NCI-H748 treated with DMSO at 0.1 percent for 48 hours (cell line): ENCODE measurements around the gene DHRS12.

Source experiments
- DNase-seq: peaks from one replicate; lab custom pipeline; 2025; lab: John Stamatoyannopoulos, UW

The DHRS12 gene

DNA sequence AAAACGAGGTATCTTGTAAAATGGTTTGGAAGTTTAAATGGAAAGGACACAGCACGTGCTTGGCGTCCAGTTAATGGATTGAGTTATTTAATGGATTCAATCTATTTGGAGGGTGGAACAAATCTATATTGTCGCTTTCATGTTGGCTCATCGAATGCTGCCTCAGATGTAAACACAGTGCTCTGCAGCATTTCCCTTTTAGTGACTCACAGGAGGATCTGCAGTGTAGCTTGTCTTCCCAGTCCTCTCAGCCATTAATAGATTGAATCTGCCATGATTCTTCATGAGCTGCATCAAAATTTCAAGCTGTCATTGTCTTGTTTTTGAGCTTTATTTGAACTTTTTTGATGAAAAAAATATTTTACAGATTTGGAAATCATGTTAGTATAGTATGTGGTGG is 44.7 kb downstream of the DHRS12 start:
- no peak for DNase-seq

DNA sequence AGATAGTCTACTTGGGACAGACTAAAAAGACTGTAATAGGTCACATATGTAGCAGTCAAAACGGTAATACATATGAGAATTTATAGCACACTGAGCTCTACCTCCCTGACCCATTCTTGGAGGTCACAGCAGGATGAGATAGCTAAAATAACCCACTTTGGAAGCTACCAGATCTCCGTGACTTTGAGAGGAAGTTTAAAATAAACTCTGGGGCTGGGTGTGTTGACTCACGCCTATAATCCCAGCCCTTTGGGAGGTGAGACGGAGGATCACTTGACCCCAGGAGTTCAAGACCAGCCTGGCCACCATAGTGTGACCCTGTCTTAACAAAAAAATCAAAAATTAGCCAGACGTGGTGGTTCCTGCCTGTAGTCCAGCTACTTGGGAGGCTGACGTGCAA is 45.3 kb downstream of the DHRS12 start:
- DNase-seq, result no peak

DNA sequence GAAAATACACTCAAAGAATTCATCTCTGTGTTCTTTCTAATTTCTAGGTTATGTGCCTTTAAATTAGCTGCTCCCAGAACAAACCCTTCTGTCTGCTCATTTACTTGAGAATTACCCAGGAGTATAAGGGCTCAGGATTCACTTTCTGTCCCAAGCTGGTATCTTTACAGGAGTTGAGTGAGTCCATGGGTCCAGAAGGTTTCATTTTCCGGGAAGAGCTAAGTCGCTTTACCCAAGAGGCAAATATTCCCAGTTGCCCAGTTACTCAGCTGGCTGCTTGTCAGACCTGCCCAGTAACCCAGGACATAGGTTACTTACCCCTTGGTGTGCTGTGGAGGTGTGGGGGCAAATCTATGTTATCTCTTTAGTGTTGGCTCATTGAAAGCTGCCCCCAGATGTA is 47.3 kb downstream of the DHRS12 start:
- DNase-seq, result no peak

DNA sequence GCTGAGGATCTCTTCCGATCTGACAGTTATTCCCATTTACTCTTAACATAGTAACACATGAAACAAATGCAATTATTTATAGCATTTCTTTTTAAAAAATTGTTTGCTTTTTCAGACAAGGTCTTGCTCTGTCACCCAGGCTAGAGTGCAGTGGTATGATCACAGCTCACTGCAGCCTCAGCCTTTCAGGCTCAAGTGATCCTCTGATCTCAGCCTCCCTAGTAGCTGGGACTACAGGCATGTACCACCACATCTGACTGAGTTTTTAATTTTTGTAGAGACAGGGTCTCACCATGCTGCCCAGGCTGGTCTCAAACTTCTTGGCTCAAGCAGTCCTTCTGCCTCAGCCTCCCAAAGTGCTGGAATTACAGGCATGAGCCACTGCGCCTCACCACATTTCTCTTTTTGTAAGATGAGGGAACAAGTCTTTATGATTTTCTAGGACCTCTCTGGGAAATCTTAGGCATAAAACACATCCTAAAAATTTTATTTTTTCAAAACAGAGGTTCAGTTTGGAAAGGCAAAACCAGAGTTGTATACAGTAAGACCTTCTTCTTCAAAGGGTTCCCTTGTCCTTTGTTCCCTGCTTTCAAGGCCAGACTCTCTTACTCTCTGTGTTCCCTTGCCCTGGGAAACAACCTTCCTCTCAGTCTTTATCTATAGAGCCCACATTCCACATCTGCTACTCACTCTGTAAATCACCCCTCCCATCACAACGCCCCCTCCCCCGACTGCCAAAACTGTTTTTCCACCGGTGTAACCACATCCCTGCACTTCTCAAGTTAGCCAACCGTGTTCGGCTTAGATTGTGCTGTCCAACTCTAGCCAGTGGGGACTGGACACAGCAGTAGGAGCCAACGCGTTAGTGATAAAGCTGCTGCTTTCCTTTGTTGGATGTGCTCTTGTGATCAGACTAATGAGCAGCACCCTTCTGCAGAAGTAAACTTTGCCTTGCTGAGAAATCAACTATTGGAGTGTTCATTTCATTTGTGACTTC is 56.2 kb downstream of the DHRS12 start:
- DNase-seq, result no peak

DNA sequence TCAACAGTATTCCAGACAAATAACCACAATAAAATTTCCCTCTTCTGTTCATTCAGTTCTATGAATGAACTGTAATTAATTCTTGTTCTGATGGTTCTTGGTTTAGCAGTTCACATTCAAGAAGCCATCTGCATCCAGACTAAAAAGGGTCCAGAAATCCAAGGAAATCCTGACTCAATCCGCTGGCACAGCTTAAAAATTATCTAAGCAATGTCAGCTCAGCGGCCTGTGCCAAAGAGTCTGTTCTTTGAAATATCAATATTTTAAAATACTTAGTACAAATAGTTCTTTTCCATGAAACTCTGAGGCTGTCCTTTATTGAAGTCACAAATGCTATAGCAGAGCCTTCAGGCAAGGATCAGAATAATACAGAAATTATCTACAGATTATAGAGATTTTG is 57.2 kb downstream of the DHRS12 start:
- DNase-seq, result no peak

DNA sequence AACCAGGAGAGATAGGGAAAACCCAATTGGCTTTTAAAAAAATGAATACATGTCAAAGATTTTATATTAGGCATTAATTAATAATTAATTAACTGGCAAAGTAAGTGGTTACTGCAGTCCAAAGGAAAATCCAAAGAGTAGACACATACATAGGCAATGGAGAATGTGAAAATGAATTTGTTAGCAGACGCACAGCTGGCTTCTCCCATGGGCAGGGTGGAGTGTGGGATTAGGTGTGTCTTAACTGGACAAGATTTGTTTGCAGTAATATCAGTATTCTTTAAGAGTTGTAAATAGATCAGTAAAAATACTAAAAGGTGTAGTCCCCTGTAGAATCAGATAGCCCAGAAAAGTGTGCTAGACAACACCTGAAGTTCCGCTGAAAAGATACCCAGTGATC is 58.7 kb downstream of the DHRS12 start:
- DNase-seq, result no peak

DNA sequence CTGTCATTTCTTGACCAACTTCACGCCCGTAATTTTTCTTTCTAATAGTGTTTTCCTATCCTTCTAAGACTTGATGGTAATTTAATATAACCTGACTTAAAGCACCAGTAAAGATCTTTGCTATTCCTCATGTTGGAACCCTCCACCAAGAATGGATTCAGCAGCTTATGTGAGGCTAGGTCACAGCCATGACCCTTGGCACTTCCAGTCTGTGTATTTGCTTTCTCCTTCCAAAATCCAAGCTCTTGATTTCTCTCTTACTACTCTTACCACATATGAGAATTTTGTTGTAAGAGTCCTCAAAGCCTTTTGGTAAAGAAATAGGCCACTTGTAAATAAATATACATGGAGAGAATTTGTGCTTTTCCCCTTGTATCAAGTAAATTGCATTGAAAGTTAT is 61.4 kb downstream of the DHRS12 start:
- no peak for DNase-seq

DNA sequence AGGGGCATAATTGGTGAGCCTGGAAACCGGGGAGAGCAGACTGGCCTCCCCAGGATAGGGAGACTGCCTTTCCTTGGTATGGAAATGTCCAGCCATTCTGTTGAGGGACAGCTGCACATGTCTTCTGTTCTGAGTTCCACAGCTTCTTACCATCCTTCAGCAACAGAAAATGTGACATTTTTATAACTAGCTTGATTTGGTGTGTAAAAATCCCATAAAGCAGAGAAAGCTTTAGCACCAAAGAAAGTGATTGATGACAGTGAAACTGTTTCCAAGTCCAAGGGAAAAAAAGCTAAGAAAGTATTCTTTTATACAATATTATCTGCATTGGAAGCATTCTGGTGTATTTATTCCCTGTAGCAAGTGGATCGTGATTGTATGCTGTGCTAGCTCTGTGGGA is 61.9 kb downstream of the DHRS12 start:
- DNase-seq, result no peak

DNA sequence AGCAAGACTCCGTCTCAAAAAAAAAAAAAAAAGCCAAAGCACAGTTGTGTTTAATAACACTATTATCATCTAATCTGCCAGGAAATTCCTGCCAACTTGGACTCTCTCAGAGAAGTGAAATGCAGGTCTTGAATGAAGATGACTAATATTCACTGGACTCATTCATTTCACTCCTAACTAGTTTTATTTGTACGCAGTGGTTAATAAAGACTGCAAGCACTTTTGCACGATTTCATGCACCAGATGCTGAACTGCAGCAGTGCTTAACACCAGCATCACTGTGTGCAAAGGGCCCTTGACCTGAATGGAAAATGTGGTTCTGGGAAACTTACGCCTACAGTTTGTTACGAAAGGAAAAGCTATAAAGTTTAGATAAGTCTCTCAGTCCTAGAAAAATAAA is 63.3 kb downstream of the DHRS12 start:
- no peak for DNase-seq

DNA sequence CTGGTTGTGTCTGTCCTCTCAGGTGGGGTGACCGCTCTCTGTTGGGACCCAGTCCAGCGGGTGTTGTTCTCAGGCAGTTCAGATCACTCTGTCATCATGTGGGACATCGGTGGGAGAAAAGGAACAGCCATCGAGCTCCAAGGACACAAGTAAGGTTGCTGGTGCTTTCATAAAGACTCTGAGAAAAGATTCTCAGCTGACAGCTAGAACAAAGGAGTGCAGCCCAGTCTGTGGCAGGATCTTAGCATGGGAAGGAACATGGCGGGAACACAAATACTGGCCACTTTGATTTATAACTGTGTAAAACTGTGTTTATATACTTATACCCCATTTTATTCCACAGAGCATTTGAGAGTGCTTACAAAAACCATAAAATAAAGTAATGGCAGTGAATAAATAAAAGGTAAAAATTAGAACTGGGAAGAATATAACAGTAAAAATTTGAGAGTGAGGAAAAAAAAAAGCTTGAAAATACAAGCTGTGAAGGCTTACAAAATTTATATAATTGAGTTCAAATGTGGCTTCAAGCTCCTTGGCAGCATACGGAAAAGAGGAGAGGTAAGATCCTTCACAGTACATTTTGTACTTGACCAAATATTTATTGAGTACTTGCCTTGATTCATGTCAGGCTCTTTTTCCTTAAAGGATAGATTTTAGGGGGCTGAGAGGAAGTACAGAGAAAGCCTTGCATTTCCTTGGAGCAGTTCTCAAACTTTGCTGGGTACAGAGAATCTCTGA is 64.8 kb downstream of the DHRS12 start:
- no peak for DNase-seq

DNA sequence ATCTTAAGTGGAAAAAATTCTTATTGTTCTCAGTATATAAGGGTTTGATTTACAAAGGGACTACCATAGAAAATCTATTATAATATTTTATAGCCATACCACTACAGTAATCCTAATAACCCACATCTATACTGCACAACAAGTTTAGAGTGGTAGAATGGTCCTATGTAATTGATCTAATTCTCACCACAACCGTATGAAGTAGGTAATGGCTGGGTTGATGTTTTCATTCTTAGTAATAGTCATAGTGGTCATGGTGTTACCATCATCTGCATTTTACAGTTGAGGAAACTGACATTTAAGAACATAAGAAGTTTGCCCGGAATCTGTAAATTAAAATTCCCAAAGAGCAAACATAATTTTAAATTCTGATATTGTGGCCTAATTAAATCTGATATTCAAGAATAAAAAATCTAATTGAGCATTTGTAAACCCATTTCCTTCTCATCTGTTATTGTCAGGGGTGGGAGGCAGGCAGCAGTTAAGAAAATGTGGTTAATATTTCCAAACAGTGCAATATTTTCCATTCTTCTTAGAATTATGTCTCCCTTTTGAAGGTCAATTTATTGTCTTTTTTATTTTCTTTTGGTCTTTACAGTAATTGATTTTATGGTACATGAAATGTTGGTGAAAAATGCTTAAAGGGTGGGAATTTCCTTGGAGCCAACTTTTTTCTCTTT is 65.6 kb downstream of the DHRS12 start:
- no peak for DNase-seq

DNA sequence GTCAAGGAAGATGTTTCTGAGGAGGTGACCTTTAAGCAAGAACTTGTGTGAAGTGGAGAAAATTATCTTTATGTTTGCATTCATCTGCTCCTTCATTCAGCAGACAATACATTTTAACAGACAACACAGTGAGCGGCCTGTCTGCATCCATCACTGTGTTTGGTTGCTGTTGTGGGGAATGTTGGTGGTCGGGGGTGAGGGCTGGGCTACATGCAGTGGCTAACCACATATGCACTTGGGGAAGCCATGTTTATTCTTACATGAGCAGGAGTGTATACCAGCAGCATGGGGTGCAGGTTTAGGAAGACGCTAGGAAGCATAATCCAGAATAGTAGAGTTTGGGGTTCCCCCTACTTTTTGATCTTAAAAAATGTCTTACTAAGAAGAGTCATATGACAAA is 66.4 kb downstream of the DHRS12 start:
- DNase-seq, result no peak

DNA sequence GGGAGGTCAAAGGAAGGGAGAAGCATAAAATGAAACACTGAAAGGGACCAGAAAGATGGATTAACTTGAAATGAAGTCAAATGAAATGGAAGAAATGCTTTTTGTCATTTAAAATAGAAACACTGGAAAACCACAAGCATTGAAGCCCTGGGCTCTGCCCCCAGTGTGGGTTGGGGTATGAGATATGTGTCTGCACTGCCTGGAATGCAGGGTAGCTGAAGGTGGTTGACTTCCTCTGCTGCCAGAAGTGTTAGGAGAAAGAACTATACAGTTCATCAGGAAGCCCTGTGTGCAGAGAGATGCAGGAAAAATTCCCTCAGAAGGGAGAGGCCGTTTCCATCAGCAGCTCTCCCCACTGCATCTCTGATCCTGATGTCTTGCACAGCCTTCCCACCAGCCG is 69.2 kb downstream of the DHRS12 start:
- no peak for DNase-seq

DNA sequence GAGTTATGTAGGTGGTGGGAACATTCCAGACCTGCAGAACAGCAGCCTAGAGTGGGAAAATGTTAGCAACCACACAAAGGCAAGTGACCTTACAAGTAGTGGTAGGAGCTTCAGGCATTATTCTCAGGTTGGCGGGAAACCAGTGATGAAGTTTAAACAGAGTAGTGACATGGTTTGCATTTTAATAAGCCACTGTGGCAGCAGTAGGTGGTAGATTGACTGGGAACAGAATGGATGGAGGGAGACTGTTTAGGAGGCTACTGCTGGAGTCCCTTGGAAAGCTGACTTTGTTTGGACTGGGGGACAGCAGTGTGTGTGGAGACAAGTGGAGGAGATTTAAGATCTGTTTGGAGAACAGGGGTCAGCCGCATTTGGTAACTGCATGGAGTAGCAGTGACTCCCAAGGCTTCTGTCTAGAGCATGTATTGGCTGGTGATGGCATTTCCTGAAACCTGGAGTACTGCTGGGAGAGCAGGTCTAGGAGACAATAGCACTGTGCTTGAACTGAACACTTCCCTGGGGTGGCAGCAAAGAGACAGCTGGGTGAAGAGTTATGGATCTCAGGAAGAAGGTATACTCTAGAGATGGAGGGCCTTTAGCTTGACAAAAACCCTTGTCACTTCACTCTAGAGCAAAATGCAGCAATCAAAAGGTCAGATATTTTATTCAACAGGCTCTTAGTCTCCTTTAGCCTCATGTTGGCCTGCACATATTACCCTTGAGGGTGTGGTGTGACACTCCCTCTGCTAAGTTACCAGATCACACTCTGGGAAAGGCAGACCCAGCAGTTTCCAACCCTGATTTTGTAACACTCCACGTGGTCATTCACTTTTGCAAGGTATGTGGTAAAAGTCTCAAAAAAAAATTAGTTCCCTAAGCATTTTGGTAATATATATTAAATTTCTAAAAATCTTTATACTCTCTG is 70.3 kb downstream of the DHRS12 start:
- DNase-seq, result no peak

DNA sequence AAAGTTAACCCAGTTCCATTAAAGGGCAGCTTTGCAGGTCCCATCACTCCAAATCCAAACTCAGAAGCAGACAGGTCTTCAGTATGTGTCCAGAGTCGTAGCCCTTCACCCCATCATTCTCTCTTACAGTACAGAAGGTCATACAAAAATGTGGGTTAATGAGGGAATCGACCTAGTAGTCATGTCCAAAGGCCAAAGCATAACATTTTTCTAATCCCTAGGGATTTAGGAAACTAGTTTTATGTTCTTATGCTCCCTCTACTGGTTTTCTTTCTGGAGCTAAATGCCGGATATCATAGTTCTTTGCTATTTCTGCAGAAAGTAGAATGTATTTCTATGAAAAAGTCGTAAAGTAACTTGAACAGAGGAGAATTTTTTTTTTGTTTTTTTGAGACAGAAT is 72.2 kb downstream of the DHRS12 start:
- DNase-seq, result no peak

DNA sequence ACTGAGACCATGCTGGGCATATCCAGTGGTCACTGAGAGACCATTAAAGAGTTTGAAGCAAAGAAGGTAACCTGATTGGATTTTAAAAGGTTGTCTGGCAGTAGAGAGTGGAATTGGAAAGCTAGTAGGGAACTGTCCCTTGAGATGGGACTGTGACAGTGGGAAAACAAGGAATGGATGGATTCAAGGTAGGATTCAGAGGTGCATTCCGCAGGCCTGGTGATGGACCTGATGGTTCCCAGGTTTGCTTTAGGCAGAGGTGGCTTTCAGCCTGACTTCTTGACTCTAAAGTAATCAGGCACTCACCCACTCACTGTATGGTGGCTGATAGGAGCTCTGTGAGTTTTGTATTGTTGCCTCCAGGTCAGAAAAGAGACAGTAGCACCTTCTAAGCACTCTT is 73.0 kb downstream of the DHRS12 start:
- no peak for DNase-seq

DNA sequence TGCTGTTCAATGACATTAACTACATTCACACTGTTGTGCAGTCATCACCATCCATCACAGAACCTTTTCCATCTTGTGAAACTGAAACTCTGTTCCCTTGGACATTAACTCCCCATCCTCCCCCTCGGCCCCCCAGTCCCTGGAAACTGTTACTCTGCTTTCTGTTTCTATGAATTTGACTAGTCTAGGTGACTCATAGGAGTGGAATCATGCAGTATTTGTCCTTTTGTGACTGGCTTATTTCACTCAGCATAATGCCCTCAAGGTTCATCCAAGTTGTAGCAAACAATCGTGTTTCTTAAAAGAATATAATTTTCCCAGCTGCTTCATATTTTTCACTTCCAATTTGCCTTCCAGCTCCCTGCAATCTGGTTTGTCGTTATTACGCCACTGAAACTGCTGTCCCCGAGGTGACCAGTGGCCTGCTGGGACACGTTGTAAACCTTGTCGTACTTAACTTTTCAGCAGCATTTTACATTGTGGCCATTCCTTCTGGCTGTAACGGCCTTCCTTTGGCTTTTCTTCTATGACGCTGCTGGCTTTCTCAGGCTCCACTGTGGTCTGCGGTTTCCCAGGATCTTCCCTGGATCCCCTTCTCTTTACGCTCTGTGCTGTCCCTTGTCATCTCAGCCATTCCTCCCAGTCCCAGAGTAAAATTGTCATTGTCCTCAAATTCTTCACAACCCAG is 74.0 kb downstream of the DHRS12 start:
- no peak for DNase-seq

DNA sequence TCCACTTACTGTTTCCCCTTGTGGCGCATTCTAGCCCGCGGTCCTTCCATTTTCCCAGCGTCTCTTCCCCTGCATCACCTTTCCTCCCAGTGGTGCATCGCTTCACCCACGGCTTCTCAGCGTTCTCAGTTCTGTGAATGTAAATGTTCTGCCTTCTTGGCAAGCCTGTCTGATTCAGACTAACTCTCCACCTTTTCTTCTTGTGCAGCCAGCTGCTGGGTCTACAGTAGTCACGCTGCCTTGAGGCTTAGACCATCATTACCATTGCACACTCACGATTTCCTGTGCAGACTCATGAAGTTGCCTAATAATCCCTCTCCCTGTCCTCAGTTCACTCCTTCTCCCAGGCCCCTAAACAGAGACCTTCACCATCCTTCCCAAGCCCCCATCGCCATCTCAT is 75.0 kb downstream of the DHRS12 start:
- DNase-seq, result no peak

DNA sequence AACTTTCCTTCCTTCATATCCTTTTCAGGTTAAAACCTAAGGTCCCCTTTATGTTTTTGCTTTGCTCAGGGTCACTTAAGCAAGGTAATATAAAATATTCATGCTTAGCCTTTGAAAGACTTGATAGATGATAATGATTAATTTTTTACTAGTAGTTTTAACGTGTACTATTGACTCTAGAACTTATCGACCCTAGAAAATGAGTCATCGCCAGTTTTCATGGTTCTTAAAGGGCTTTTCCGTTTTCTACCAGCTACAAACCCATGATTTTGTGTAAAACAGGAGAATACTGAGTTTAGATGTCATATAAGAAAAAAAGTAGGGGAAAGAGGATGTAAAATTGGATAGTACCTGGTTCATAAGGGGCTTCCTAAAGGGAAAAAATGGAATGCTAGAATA is 75.7 kb downstream of the DHRS12 start:
- DNase-seq, result no peak

DNA sequence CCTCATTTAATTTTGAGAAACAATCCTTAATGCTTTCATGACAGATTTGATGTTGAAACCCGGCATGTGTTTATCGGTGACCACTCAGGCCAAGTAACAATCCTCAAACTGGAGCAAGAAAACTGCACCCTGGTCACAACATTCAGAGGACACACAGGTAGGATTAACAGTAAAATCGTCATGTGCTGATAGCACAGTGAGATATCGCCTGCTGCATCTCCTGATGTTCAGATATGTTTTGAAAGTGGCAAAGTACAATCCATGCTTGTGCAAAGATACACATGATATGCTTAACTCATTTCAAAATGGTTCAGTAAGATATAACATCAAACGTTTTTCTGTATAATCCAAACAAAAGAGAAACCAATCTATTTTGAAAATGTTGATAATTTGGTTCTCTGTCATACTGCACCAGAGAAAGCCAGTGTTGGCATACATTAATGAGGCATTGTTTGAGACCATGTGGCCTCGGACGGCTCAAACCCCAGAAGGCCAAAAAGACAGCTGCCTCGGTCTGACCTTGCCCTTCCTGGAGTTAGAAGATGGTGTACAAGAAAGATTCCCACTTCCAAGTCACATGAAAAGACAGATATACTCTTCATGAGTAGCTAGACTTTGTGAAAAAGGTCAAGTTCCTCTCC is 76.2 kb downstream of the DHRS12 start:
- DNase-seq, result no peak
